Tibial nerve (tissue), 4 donors: Measurements from ENCODE around the gene ERBB2. TPM values are rescaled to one million over a fixed set of nuclear protein-coding genes. Genes with fewer than 3 reads are reported as not detected.
"Not testable (repeated sequence)": the region's sequence is repeated elsewhere in the genome, so short reads cannot be mapped to it uniquely, and the experiment has no call there.

Experiments
- DNase-seq, 2 donors: peaks; one replicate each; pipeline ENCODE4 v3.0.0-alpha.2; 2019; ENCODE audit warnings: low spot score in 2 of 2
- H3K27ac ChIP-seq, 4 donors: fragments of 200-600 bp; sonication (generic) in 3 of 4; one replicate each; pipeline ENCODE4 v1.5.1; 2017 to 2019; ENCODE audit warnings: mild to moderate bottlenecking in 1 of 4
- H3K27me3 ChIP-seq, 2 donors: fragments of 200-600 bp; sonication (generic) in 1 of 2; one replicate each; pipeline versions ENCODE4 v1.5.1 to v1.6.0; 2017 to 2019
- H3K36me3 ChIP-seq, 3 donors: fragments of 200-600 bp; sonication (generic); one replicate each; pipeline ENCODE4 v1.5.1; 2018 to 2019
- H3K4me1 ChIP-seq, 4 donors: fragments of 200-600 bp; sonication (generic) in 3 of 4; one replicate each; pipeline ENCODE4 v1.5.1; 2017 to 2019
- H3K4me3 ChIP-seq, 4 donors: fragments of 200-600 bp; sonication (generic) in 3 of 4; one replicate each; pipeline ENCODE4 v1.5.1; 2017 to 2019; ENCODE audit warnings: mild to moderate bottlenecking in 1 of 4, moderate library complexity in 1 of 4
- H3K9me3 ChIP-seq, 4 donors: fragments of 200-600 bp; sonication (generic) in 3 of 4; one replicate each; pipeline ENCODE4 v1.5.1; 2017 to 2019
- CTCF ChIP-seq, 5 experiments: fragments of 200-600 bp in 3 of 5; fragments of 450-650 bp in 2 of 5; sonication (generic) in 3 of 5; IDR thresholded peaks; one replicate each; pipeline ENCODE4 v1.5.1; 2016 to 2019; ENCODE audit warnings: antibody characterized with exemption in 5 of 5, mild to moderate bottlenecking in 3 of 5, moderate library complexity in 2 of 5
- EP300 ChIP-seq, 2 donors: sonication (generic); formaldehyde crosslinking; IDR thresholded peaks; one replicate each; pipeline ENCODE4 v1.6.1; 2017; ENCODE audit warnings: antibody characterized with exemption in 2 of 2, mild to moderate bottlenecking in 1 of 2
- POLR2A ChIP-seq, 2 donors: fragments of 450-650 bp; IDR thresholded peaks; one replicate each; pipeline ENCODE4 v1.6.1; 2017; ENCODE audit warnings: antibody characterized with exemption in 2 of 2, mild to moderate bottlenecking in 2 of 2, moderate library complexity in 2 of 2
- WGBS, 2 donors: methylation state at CpG; one replicate each; pipeline ENCODE4 v1.1.5; 2018; 5-methylcytosine and 5-hydroxymethylcytosine counted together
- total RNA-seq, 4 donors: library from RNA; depleted of rRNA; stranded (reverse); fragments of >200 nt; gene quantifications; one replicate each; pipeline ENCODE4 v1.1.0, GENCODE V29; 2016

Gene ERBB2
- total RNA-seq, 4 donors from 2014 or later = 101 to 131 (median 114) TPM

GRCh38 chr17:39706921-39707337 lies 7.1 kb downstream of the ERBB2 start:
- Histone ChIP-seq H3K27me3 (no peaks in the 10 kb centered on the region), H3K9me3 (no peaks in the 10 kb centered on the region), H3K27ac (peak overlapping the region in 3 of 4 donors; percentile 81 to 97 (median 97)), H3K36me3 (peaks cover 0 to 51% (median 7%) of the 10 kb centered on the region in 3 donors), H3K4me1 (peaks cover 0 to 78% (median 53%) of the 10 kb centered on the region in 4 donors), H3K4me3 (peak overlapping the region in 1 of 4 donors; percentile 1)
- TF ChIP-seq CTCF (IDR thresholded peaks at IDR 0.05) = no peak
- no peak for TF ChIP-seq EP300 (IDR thresholded peaks at IDR 0.05)
- TF ChIP-seq POLR2A (IDR thresholded peaks at IDR 0.05) = no peak
- DNase-seq = no peak
- WGBS, 2 donors = 36 to 69% methylated on average over 7 of the region's 7 CpGs

GRCh38 chr17:39709319-39709997 lies 9.6 kb downstream of the ERBB2 start:
- Histone ChIP-seq H3K27me3 (no peaks in the 10 kb centered on the region), H3K4me3 (no peak overlapping the region), H3K9me3 (no peaks in the 10 kb centered on the region), H3K4me1 (peaks cover 0 to 53% (median 33%) of the 10 kb centered on the region in 4 donors), H3K27ac (peak overlapping the region in 2 of 4 donors; percentile 18 to 97), H3K36me3 (peaks cover 0 to 76% (median 7%) of the 10 kb centered on the region in 3 donors)
- TF ChIP-seq EP300 (IDR thresholded peaks at IDR 0.05) = no peak
- TF ChIP-seq POLR2A (IDR thresholded peaks at IDR 0.05) = no peak
- DNase-seq = no peak
- 71% methylated on average over 14 of the region's 14 CpGs for WGBS, 2 donors

- no peak overlapping the region for H3K4me3 ChIP-seq
- no peaks in the 10 kb centered on the region for H3K9me3 ChIP-seq
- peak overlapping the region in 1 of 4 donors; percentile 97 for H3K27ac ChIP-seq
- no peak for DNase-seq
- 84 to 87% methylated on average over 20 of the region's 20 CpGs for WGBS, 2 donors
- peaks cover 0 to 85% (median 7%) of the 10 kb centered on the region in 3 donors for H3K36me3 ChIP-seq
- no peaks in the 10 kb centered on the region for H3K27me3 ChIP-seq
- TF ChIP-seq EP300 (IDR thresholded peaks at IDR 0.05) (no peak), CTCF (IDR thresholded peaks at IDR 0.05) (no peak), POLR2A (IDR thresholded peaks at IDR 0.05) (no peak)
- peaks cover 0 to 45% (median 25%) of the 10 kb centered on the region in 4 donors for H3K4me1 ChIP-seq
Measured at GRCh38 chr17:39709998-39710964, 10.4 kb downstream of the ERBB2 start.

GRCh38 chr17:39711071-39711470 lies 11.2 kb downstream of the ERBB2 start:
- peaks cover 2 to 93% (median 7%) of the 10 kb centered on the region in 3 donors for H3K36me3 ChIP-seq
- H3K27ac ChIP-seq, H3K27me3 ChIP-seq, H3K9me3 ChIP-seq, DNase-seq, H3K4me3 ChIP-seq: not testable (repeated sequence)
- WGBS, 2 donors = 79 to 84% methylated on average over 11 of the region's 11 CpGs
- peaks cover 0 to 37% (median 17%) of the 10 kb centered on the region in 4 donors for H3K4me1 ChIP-seq

- 89 to 91% methylated on average over 10 of the region's 10 CpGs for WGBS, 2 donors
- no peak overlapping the region for H3K27ac ChIP-seq
- H3K27me3 ChIP-seq = no peaks in the 10 kb centered on the region
Measured at GRCh38 chr17:39711851-39712250, 12.0 kb downstream of the ERBB2 start.

More at GRCh38 chr17:39711851-39712250, 12.0 kb downstream of the ERBB2 start:
- H3K4me1 ChIP-seq = peaks cover 0 to 29% (median 10%) of the 10 kb centered on the region in 4 donors
- H3K9me3 ChIP-seq = no peaks in the 10 kb centered on the region
- TF ChIP-seq EP300 (IDR thresholded peaks at IDR 0.05) (no peak), CTCF (IDR thresholded peaks at IDR 0.05) (no peak), POLR2A (IDR thresholded peaks at IDR 0.05) (no peak)
- H3K4me3 ChIP-seq = no peak overlapping the region
- H3K36me3 ChIP-seq = peaks cover 3 to 100% (median 7%) of the 10 kb centered on the region in 3 donors
- DNase-seq = no peak
